HG02840 (cell line): ENCODE data around the gene ANKMY1.

ENCODE experiments used
- ATAC-seq: cut with Tn5 transposase; IDR thresholded peaks from one replicate; pipeline ENCODE4 v1.9.1; 2021; ENCODE audit warnings: mild to moderate bottlenecking, moderate library complexity, moderate number of reproducible peaks; ENCODE audit not compliant: unreplicated experiment, low FRiP score

ANKMY1 gene

DNA sequence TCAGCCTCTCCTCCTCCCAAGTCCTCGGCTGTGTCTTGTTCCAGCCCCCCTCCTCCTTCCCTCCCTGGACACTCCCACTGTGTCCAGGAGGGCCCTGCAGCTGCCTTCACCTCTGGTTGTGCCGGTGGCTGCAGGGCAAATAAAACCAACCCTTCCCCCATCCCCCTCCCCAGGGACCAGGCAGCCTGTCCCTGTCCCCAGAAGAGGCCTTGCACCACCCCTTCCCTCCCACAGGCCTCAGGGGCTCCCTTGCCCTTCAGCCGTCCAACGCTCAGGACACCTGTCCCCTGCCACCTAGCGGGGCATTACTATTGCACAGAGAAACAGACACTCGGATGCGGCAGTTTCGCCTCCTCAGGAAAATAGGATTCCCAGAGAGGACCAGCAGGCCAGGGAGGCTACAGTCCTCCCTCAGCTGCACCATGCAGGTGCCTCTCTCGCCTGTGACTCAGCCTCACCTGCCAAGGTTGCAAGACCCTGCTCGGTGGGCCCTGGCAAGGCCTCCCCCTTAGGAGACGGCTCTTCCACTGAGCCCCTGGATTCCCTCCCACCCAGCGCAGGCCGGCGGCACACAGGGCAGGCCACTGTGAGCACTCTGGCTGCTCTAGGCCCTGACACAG lies 127.8 kb downstream of the ANKMY1 start:
- ATAC-seq = no peak
